HepG2 (cell line): ENCODE measurements around the gene STIP1. TPM values are rescaled to one million over a fixed set of nuclear protein-coding genes. Genes with fewer than 3 reads are reported as not detected.
A peak's percentile ranks its signal among the peaks of the same experiment; 100 is the strongest.

Experiments used
- ATAC-seq: fragments of 200-7000 bp; cut with Tn5 transposase; 3 replicates; pipeline ENCODE4 v1.9.1; 2020; ENCODE audit warnings: mild to moderate bottlenecking, moderate library complexity
- BruUV-seq: library from RNA; stranded (reverse); fragments of 400-500 nt; replicated peaks from 2 replicates; lab custom pipeline; 2021; lab: Mats Ljungman, UMichigan
- CTCF ChIA-PET: fragments of 300-600 bp; formaldehyde crosslinking; extraction: SDS; loops from one replicate; lab custom pipeline; 2021; ENCODE audit warnings: low total read pairs, inconsistent platforms, low intra/inter-chr PET ratio; lab: Yijun Ruan, JAX
- POLR2A ChIA-PET: fragments of 350-600 bp; sonication (Branson Sonifier 250); formaldehyde crosslinking; loops from one replicate; lab custom pipeline; 2020; ENCODE audit warnings: antibody characterized with exemption, inconsistent platforms; lab: Yijun Ruan, JAX
- DNase-seq: peaks from one replicate; pipeline ENCODE4 v3.0.0-alpha.2; 2015; ENCODE audit warnings: low spot score
- FAIRE-seq: peaks from 3 replicates; lab custom pipeline; 2011; peaks lifted over from hg19 to GRCh38; lab: Jason Lieb, UNC
- H2AFZ ChIP-seq: one replicate; pipeline ENCODE4 v1.6.1; 2011; ENCODE audit warnings: low read length, inconsistent platforms
- H3K27ac ChIP-seq: fragments of 300-600 bp; 3 replicates; pipeline ENCODE4 v1.8.0; 2011; ENCODE audit warnings: mixed run types, mild to moderate bottlenecking, mixed read lengths, low read length, inconsistent platforms; ENCODE audit not compliant: insufficient read depth; ENCODE audit errors: extremely low read length
- H3K27me3 ChIP-seq, 2 experiments: fragments of 200-600 bp in 1 of 2; 2 replicates in 1 of 2; 3 replicates in 1 of 2; pipeline versions ENCODE4 v1.6.0 to v1.8.0; 2011; ENCODE audit warnings: low read length in 2 of 2, mild to moderate bottlenecking in 2 of 2, moderate library complexity in 2 of 2, inconsistent platforms in 1 of 2; ENCODE audit not compliant: insufficient read depth in 2 of 2, control insufficient read depth in 1 of 2
- H3K36me3 ChIP-seq, 2 experiments: fragments of 200-600 bp in 1 of 2; replicated peaks in 1 of 2; 2 replicates in 1 of 2; 3 replicates in 1 of 2; pipeline versions ENCODE4 v1.5.1 to v1.8.0; 2011; ENCODE audit warnings: low read length in 2 of 2, inconsistent platforms in 1 of 2; ENCODE audit not compliant: insufficient read depth in 2 of 2, control insufficient read depth in 1 of 2
- H3K4me1 ChIP-seq: 2 replicates; pipeline ENCODE4 v1.5.1; 2012; ENCODE audit warnings: low read length, inconsistent platforms; ENCODE audit not compliant: insufficient read depth
- H3K4me2 ChIP-seq: 2 replicates; pipeline ENCODE4 v1.6.0; 2011; ENCODE audit warnings: low read depth, low read length, inconsistent platforms
- H3K4me3 ChIP-seq, 3 experiments: fragments of 200-600 bp in 1 of 3; sonication (generic), shearing (Covaris generic) in 1 of 3; replicated peaks in 1 of 3; 2 replicates each; pipeline ENCODE4 v1.5.1; 2011 to 2016; ENCODE audit warnings: low read length in 3 of 3, inconsistent platforms in 2 of 3, low read depth in 2 of 3, mild to moderate bottlenecking in 2 of 3, control low read depth in 1 of 3, mixed read lengths in 1 of 3; ENCODE audit not compliant: insufficient read depth in 1 of 3
- H3K79me2 ChIP-seq: one replicate; pipeline ENCODE4 v1.6.1; 2011; ENCODE audit warnings: low read length, inconsistent platforms; ENCODE audit not compliant: insufficient read depth
- H3K9ac ChIP-seq: 2 replicates; pipeline ENCODE4 v1.6.0; 2011; ENCODE audit warnings: mild to moderate bottlenecking, low read depth, low read length, inconsistent platforms; ENCODE audit not compliant: insufficient read depth
- H3K9me3 ChIP-seq: 2 replicates; pipeline ENCODE4 v1.5.1; 2012; ENCODE audit warnings: mild to moderate bottlenecking, low read length
- H4K20me1 ChIP-seq: 2 replicates; pipeline ENCODE4 v1.6.0; 2011; ENCODE audit warnings: inconsistent platforms, mild to moderate bottlenecking, low read length, moderate library complexity; ENCODE audit not compliant: insufficient read depth
- AGO2 ChIP-seq: fragments of 200-400 bp; formaldehyde crosslinking; optimal IDR thresholded peaks from 2 replicates; pipeline ENCODE3; 2017; ENCODE audit warnings: mild to moderate bottlenecking, low read depth, low read length, moderate library complexity
- FOSL2 ChIP-seq: sonication (generic); formaldehyde crosslinking; IDR thresholded peaks from 2 replicates; pipeline ENCODE4 v1.4.0; 2020; ENCODE audit warnings: missing genetic modification reagents
- FOXO1 ChIP-seq: sonication (generic); formaldehyde crosslinking; IDR thresholded peaks from 2 replicates; pipeline ENCODE4 v1.4.0; 2020; ENCODE audit warnings: missing genetic modification reagents
- NFE2L2 ChIP-seq: fragments of 150-350 bp; IDR thresholded peaks from 2 replicates; pipeline ENCODE4 v1.6.1; 2014; ENCODE audit warnings: low read length
- POLR2AphosphoS5 ChIP-seq: IDR thresholded peaks from 2 replicates; pipeline ENCODE4 v1.6.1; 2012; ENCODE audit warnings: low read depth, low read length
- SSRP1 ChIP-seq: IDR thresholded peaks from 2 replicates; pipeline ENCODE4 v1.6.1; 2016; ENCODE audit warnings: control low read depth
- TOE1 ChIP-seq: sonication (generic); formaldehyde crosslinking; IDR thresholded peaks from 2 replicates; pipeline ENCODE4 v1.4.0; 2020; ENCODE audit warnings: mild to moderate bottlenecking, missing genetic modification reagents
- ZC3H13 ChIP-seq: sonication (generic); formaldehyde crosslinking; IDR thresholded peaks from 2 replicates; pipeline ENCODE4 v1.8.1; 2023; ENCODE audit warnings: mild to moderate bottlenecking, missing genetic modification reagents, moderate library complexity
- ZEB1 ChIP-seq: IDR thresholded peaks from 2 replicates; pipeline ENCODE4 v1.6.1; 2012; ENCODE audit warnings: mild to moderate bottlenecking, low read depth, inconsistent platforms; ENCODE audit not compliant: insufficient replicate concordance
- ZNF432 ChIP-seq: sonication (generic); formaldehyde crosslinking; IDR thresholded peaks from 2 replicates; pipeline ENCODE4 v1.5.0; 2020; ENCODE audit warnings: missing genetic modification reagents, mild to moderate bottlenecking, borderline replicate concordance
- ZNF75D ChIP-seq: sonication (generic); formaldehyde crosslinking; IDR thresholded peaks from 2 replicates; pipeline ENCODE4 v1.8.1; 2023; ENCODE audit warnings: missing genetic modification reagents, mild to moderate bottlenecking, borderline replicate concordance
- WGBS: methylation state at CpG from one replicate; pipeline ENCODE4 v1.1.6; 2017; ENCODE audit warnings: low lambda C conversion rate; 5-methylcytosine and 5-hydroxymethylcytosine counted together
- in situ Hi-C: cut with HindIII; loops from 2 replicates; pipeline ENCODE4 v1.10.0; 2017; ENCODE audit warnings: low pct_unique_long_range_greater_than_20kb; ENCODE audit not compliant: extremely low pct_ligation_motif_present
- intact Hi-C: fragments of 100-400 bp; cut with micrococcal nuclease; formaldehyde crosslinking; loops from one replicate; pipeline ENCODE4 v1.10.0; 2022; ENCODE audit not compliant: unreplicated experiment
- polyA plus RNA-seq, 8 experiments: library from polyadenylated mRNA; depleted of rRNA in 3 of 8; stranded (reverse) in 7 of 8; unstranded in 1 of 8; fragments of >200 nt; fragmentation: Illumina TruSeq in 4 of 8; extraction: Trizol in 4 of 8; gene quantifications; 2 replicates each; pipeline versions ENCODE4 v1.2.1 to v1.2.3, GENCODE V29; 2011 to 2016; ENCODE audit warnings: low read depth in 4 of 8, missing spikeins in 1 of 8, mixed read lengths in 1 of 8; ENCODE audit not compliant: insufficient read depth in 1 of 8
- total RNA-seq, 5 experiments: library from RNA; depleted of rRNA; stranded (reverse); fragments of >200 nt; fragmentation: Illumina TruSeq; extraction: Trizol; gene quantifications; 2 replicates each; pipeline ENCODE4 v1.2.3, GENCODE V29; 2016; ENCODE audit warnings: low read depth in 1 of 5

STIP1 gene
- total and polyA plus RNA-seq, 2 of the 13 experiments (the other 11 are each of a cell fraction or from before 2014, with no cell fraction given), result 81.1 to 217 TPM

DNA sequence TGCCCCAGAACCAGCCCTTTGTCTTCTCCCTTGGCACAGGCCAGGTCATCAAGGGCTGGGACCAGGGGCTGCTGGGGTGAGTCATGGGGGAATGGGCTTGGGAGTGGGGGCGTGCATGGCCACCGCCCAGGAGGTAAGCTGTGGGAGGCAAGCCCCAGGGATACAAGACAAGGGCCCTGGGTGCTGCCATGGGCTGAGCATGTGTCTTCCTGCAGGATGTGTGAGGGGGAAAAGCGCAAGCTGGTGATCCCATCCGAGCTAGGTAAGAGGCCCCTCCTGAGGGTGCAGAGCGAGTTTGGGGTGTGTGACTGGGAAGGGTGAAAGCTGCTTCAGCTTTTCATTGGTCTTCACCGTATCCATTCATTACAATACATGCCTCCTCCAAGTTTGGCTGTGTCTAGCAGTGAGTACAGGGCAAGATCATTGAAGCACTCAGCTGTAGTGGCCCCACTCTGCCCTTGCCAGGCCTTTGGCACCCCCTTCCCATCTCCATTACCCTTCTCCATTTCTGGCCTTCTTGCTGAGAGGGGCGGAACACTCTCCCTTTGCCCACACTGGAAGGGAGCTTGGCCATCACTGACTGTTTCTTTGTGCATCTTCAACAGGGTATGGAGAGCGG, 57.4 kb downstream of the STIP1 start (continued):
- TF ChIP-seq ZC3H13, result 0 out of 2 replicates have a peak, but pooled peaks have one; percentile 10
- TF ChIP-seq AGO2, result peak; percentile 87
- TF ChIP-seq POLR2AphosphoS5, result peak; percentile 28; the same call in 1 of the 2 replicates
- 0 out of 2 replicates have a peak, but pooled peaks have one; percentile 17 for TF ChIP-seq FOSL2 (CRISPR knock-in tag)
- TF ChIP-seq ZNF432, result no peak
- no peak for TF ChIP-seq ZEB1
- no peak for TF ChIP-seq NFE2L2
- no peak for TF ChIP-seq FOXO1

DNA sequence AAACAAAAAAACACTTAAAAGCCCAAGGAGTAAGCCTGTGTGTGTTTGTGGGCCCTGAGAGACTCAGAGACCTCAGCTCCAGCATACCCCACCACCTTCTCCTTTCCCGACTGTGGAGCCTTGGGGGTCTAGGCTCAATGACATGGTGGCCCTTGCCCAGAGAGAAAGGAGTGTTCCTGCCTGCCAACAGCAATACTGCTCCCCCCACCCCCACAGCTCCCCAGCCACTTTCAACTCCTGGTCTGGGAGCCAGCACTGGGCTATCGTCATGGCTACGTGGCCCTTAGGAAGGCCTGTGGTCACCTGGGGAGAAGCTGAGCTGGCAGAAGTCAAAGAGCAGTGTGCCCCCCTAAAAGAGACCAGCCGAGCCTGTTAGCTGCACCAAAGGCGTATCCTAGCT, 58.1 kb downstream of the STIP1 start:
- Histone ChIP-seq H3K27ac (no peak overlapping the region), H3K9ac (no peak overlapping the region), H3K4me2 (no peak overlapping the region), H3K79me2 (peaks cover 26% of the 10 kb centered on the region), H3K27me3 (no peaks in the 10 kb centered on the region; a peak in 1 of 5 replicates), H3K4me3 (no peak overlapping the region), H3K36me3 (peaks cover 0 to 11% of the 10 kb centered on the region in 2 experiments; a peak in 2 of 5 replicates), H4K20me1 (no peaks in the 10 kb centered on the region), H2AFZ (no peak overlapping the region), H3K9me3 (no peaks in the 10 kb centered on the region), H3K4me1 (peaks cover 56% of the 10 kb centered on the region)
- in situ Hi-C loops (loop anchor here (5.0 kb wide), 1 partner anchor 58 kb away; the partner anchor contains the start of gene CATSPERZ), intact Hi-C loops (loop anchor here (5.0 kb wide), 1 partner anchor 57 kb away; the partner anchor contains the start of gene STIP1)
- FAIRE-seq (no peak), ATAC-seq (no peak), DNase-seq (no peak)
- ChIA-PET CTCF (no interaction called here), POLR2A (interaction anchor here (1.2 to 8.3 kb wide), 4 partner anchors 17 to 66 kb away, joined by 3 to 113 read pairs (median 11); partner anchors contain the start of genes NUDT22 and TRPT1)
- BruUV-seq, result TSS peak; percentile 27
- TF ChIP-seq SSRP1 (CRISPR knock-in tag) (0 out of 2 replicates have a peak, but pooled peaks have one; percentile 15), TOE1 (CRISPR knock-in tag) (no peak), ZNF75D (CRISPR knock-in tag) (0 out of 2 replicates have a peak, but pooled peaks have one; percentile 29)
- 73% methylated on average over 5 of the region's 5 CpGs for WGBS
